K562 (cell line): ENCODE measurements around the gene PLXDC2. TPM values are rescaled to one million over a fixed set of nuclear protein-coding genes. Genes with fewer than 3 reads are reported as not detected.

Source experiments
- ATAC-seq: fragments of 200-7000 bp; cut with Tn5 transposase; 3 replicates; pipeline ENCODE4 v1.9.1; 2020; ENCODE audit warnings: moderate library complexity
- BruUV-seq: library from RNA; stranded (reverse); fragments of 400-500 nt; replicated peaks from 2 replicates; lab custom pipeline; 2021; lab: Mats Ljungman, UMichigan
- CTCF ChIA-PET: fragments of 300-600 bp; formaldehyde crosslinking; extraction: SDS; loops from one replicate; lab custom pipeline; 2021; ENCODE audit warnings: low intra/inter-chr PET ratio; lab: Yijun Ruan, JAX
- POLR2A ChIA-PET: fragments of 300-600, 350-650 bp; sonication (Branson Sonifier 250); formaldehyde crosslinking; extraction: SDS; loops from one replicate; lab custom pipeline; 2021; ENCODE audit warnings: antibody characterized with exemption, inconsistent platforms; lab: Yijun Ruan, JAX
- DNase-seq, 4 experiments: peaks; one replicate each; pipeline versions ENCODE4 v3.0.0 to v3.0.0-alpha.2; 2011 to 2018; ENCODE audit warnings: low spot score in 3 of 4, mixed read lengths in 3 of 4; ENCODE audit errors: extremely low read depth in 1 of 4
- FAIRE-seq: peaks from 2 replicates; lab custom pipeline; 2011; peaks lifted over from hg19 to GRCh38; lab: Jason Lieb, UNC
- H2AFZ ChIP-seq: 2 replicates; pipeline ENCODE4 v1.6.0; 2011; ENCODE audit warnings: low read depth, low read length, control low read depth, inconsistent platforms
- H3K27ac ChIP-seq: fragments of 200-600 bp; 3 replicates; pipeline ENCODE4 v1.8.0; 2011; ENCODE audit warnings: low read depth, mild to moderate bottlenecking, control low read depth, inconsistent platforms, low read length, moderate library complexity, mixed read lengths; ENCODE audit errors: extremely low read depth
- H3K27me3 ChIP-seq, 2 experiments: fragments of 300-600 bp in 1 of 2; 2 replicates in 1 of 2; 3 replicates in 1 of 2; pipeline versions ENCODE4 v1.6.0 to v1.8.0; 2011; ENCODE audit warnings: inconsistent platforms in 2 of 2, low read length in 2 of 2, mild to moderate bottlenecking in 1 of 2, mixed read lengths in 1 of 2, moderate library complexity in 1 of 2; ENCODE audit not compliant: control insufficient read depth in 2 of 2, insufficient read depth in 2 of 2
- H3K36me3 ChIP-seq: fragments of 300-600 bp; 3 replicates; pipeline ENCODE4 v1.8.0; 2011; ENCODE audit warnings: mild to moderate bottlenecking, low read length, inconsistent platforms; ENCODE audit not compliant: control insufficient read depth, insufficient read depth
- H3K4me1 ChIP-seq, 2 experiments: fragments of 200-600 bp in 1 of 2; replicated peaks in 1 of 2; 2 replicates in 1 of 2; 3 replicates in 1 of 2; pipeline versions ENCODE4 v1.5.1 to v1.8.0; 2011; ENCODE audit warnings: inconsistent platforms in 2 of 2, low read length in 2 of 2, mild to moderate bottlenecking in 1 of 2, mixed read lengths in 1 of 2, moderate library complexity in 1 of 2; ENCODE audit not compliant: control insufficient read depth in 2 of 2, insufficient read depth in 2 of 2
- H3K4me2 ChIP-seq: 2 replicates; pipeline ENCODE4 v1.6.1; 2011; ENCODE audit warnings: low read length, control low read depth, inconsistent platforms, mixed read lengths; ENCODE audit not compliant: insufficient read depth
- H3K4me3 ChIP-seq: fragments of 200-600 bp; sonication (generic), shearing (Covaris generic); 2 replicates; pipeline ENCODE4 v1.5.1; 2016; ENCODE audit warnings: control low read depth, inconsistent platforms
- H3K79me2 ChIP-seq: fragments of 200-600 bp; 3 replicates; pipeline ENCODE4 v1.8.0; 2011; ENCODE audit warnings: low read length, inconsistent platforms; ENCODE audit not compliant: control insufficient read depth, insufficient read depth
- H3K9ac ChIP-seq, 2 experiments: 2 replicates each; pipeline versions ENCODE4 v1.6.0 to v1.6.1; 2011; ENCODE audit warnings: low read depth in 2 of 2, low read length in 2 of 2, control low read depth in 1 of 2, inconsistent platforms in 1 of 2, mild to moderate bottlenecking in 1 of 2, mixed read lengths in 1 of 2; ENCODE audit not compliant: insufficient read depth in 1 of 2
- H3K9me1 ChIP-seq: one replicate; pipeline ENCODE4 v1.6.0; 2011; ENCODE audit warnings: inconsistent platforms, mild to moderate bottlenecking, low read length, moderate library complexity; ENCODE audit not compliant: control insufficient read depth, insufficient read depth
- H3K9me3 ChIP-seq: replicated peaks from 2 replicates; pipeline ENCODE4 v1.5.1; 2011; ENCODE audit warnings: low read depth, low read length, inconsistent platforms; ENCODE audit not compliant: control insufficient read depth, insufficient read depth
- H4K20me1 ChIP-seq: replicated peaks from 2 replicates; pipeline ENCODE4 v1.6.1; 2011; ENCODE audit warnings: low read length, inconsistent platforms, mixed read lengths; ENCODE audit not compliant: control insufficient read depth, insufficient read depth
- FIP1L1 ChIP-seq: fragments of 200-400 bp; formaldehyde crosslinking; IDR thresholded peaks from 2 replicates; pipeline ENCODE4 v1.6.1; 2018; ENCODE audit warnings: mild to moderate bottlenecking, low read depth, low read length; ENCODE audit not compliant: poor library complexity, severe bottlenecking
- GATAD2B ChIP-seq: fragments of 450-650 bp; IDR thresholded peaks from 2 replicates; pipeline ENCODE4 v1.6.1; 2017; ENCODE audit warnings: mild to moderate bottlenecking, borderline replicate concordance
- HOXB6 ChIP-seq: fragments of 250-450 bp; sonication (Bioruptor Pico); IDR thresholded peaks from 2 replicates; pipeline ENCODE4 v1.5.1; 2022; ENCODE audit warnings: mild to moderate bottlenecking, borderline replicate concordance
- MAFK ChIP-seq: IDR thresholded peaks from 2 replicates; pipeline ENCODE4 v1.6.1; 2011; ENCODE audit warnings: low read length, improper control_type of control experiment
- TFAM ChIP-seq: fragments of 250-450 bp; sonication (Bioruptor Pico); conservative IDR thresholded peaks from 2 replicates; pipeline ENCODE4 v1.5.0; 2021; ENCODE audit warnings: mild to moderate bottlenecking, moderate library complexity
- ZBED1 ChIP-seq: IDR thresholded peaks from 2 replicates; pipeline ENCODE4 v1.6.1; 2014
- WGBS: fragments of 100-300 bp; shearing (Covaris generic); methylation state at CpG from one replicate; pipeline ENCODE4 v1.1.6; 2016; ENCODE audit warnings: low coverage, mixed read lengths; ENCODE audit not compliant: insufficient coverage; ENCODE audit errors: missing lambda C conversion rate; 5-methylcytosine and 5-hydroxymethylcytosine counted together
- in situ Hi-C: fragments of 300-500 bp; cut with MboI; formaldehyde crosslinking; loops from 4 replicates; pipeline ENCODE4 v1.15.0; 2018; ENCODE audit warnings: inconsistent platforms, mixed read lengths
- intact Hi-C: fragments of 100-400 bp; cut with micrococcal nuclease; formaldehyde crosslinking; loops from 2 replicates; pipeline ENCODE4 v1.14.2; 2022
- polyA plus RNA-seq, 8 experiments: library from polyadenylated mRNA; depleted of rRNA in 4 of 8; stranded (reverse) in 5 of 8; unstranded in 3 of 8; fragments of >200 nt; fragmentation: Nextera tagmentation in 2 of 8; fragmentation: Illumina TruSeq in 1 of 8; extraction: Ambion mirVana in 2 of 8; extraction: Trizol in 1 of 8; gene quantifications; 2 replicates each; pipeline versions ENCODE4 v1.2.1 to v1.2.3, GENCODE V29; 2011 to 2014; ENCODE audit warnings: inconsistent platforms in 1 of 8, missing spikeins in 1 of 8
- total RNA-seq, 7 experiments: library from RNA; depleted of rRNA in 6 of 7; stranded (reverse); fragments of >200 nt in 6 of 7; fragmentation: Illumina TruSeq in 2 of 7; extraction: Trizol in 2 of 7; gene quantifications; 2 replicates each; pipeline versions ENCODE4 v1.2.1 to v1.2.3, GENCODE V29; 2011 to 2021; ENCODE audit warnings: low replicate concordance in 1 of 7
- TF ChIP-seq, protein P1 (sequence below), 2 experiments: fragments of 450-650 bp; IDR thresholded peaks; 2 replicates each; pipeline ENCODE4 v1.6.1; 2016; ENCODE audit warnings: mild to moderate bottlenecking in 2 of 2, borderline replicate concordance in 1 of 2, low read depth in 1 of 2, moderate library complexity in 1 of 2
- TF ChIP-seq, protein P2 (sequence below): fragments of 200-400 bp; formaldehyde crosslinking; IDR thresholded peaks from 2 replicates; pipeline ENCODE4 v1.6.1; 2017; ENCODE audit warnings: mild to moderate bottlenecking, low read depth, low read length, moderate library complexity
- TF ChIP-seq, protein P3 (sequence below): fragments of 250-450 bp; sonication (Bioruptor Pico); IDR thresholded peaks from 2 replicates; pipeline ENCODE4 v1.5.0; 2021; ENCODE audit warnings: mild to moderate bottlenecking, moderate library complexity

The PLXDC2 gene
- total and polyA plus RNA-seq, 9 of the 15 experiments (the other 6 are each of a cell fraction or from before 2014, with no cell fraction given): 0.01 to 0.33 (median 0.10) TPM; not detected in 3

DNA sequence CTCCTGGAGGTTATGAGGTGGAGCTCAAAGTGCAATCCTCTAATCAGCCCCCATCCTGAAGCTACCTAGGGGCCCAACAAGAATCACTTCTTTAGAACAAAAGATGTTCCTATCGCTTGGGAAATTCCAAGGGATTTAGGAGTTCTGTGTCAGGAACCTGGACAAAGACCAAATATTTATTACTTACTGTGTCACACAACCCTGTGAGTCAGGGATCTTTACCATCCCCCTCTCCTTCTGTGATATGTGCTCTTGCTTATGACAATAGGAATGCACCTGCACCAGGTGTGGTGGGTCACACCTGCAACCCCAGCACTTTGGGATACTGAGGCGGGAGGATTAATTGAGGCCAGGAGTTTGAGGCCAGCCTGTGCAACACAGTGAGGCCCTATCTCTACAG, 485.8 kb downstream of the PLXDC2 start:
- Histone ChIP-seq H3K27me3 (no peaks in the 10 kb centered on the region), H3K9me1 (no peaks in the 10 kb centered on the region), H3K4me3 (no peak overlapping the region), H3K9me3 (0 out of 2 replicates have a peak, but pooled peaks cover 1% of the 10 kb centered on the region), H4K20me1 (no peaks in the 10 kb centered on the region), H3K36me3 (no peaks in the 10 kb centered on the region), H3K4me2 (no peak overlapping the region), H2AFZ (no peak overlapping the region), H3K4me1 (no peaks in the 10 kb centered on the region), H3K9ac (no peak overlapping the region), H3K27ac (no peak overlapping the region), H3K79me2 (no peaks in the 10 kb centered on the region)
- ATAC-seq (no peak), FAIRE-seq (no peak), DNase-seq (no peak)
- POLR2A ChIA-PET: no interaction called here
- no TSS peak for BruUV-seq
- in situ Hi-C loops: no loop called here
- 0% methylated on average over 2 of the region's 2 CpGs for WGBS
- intact Hi-C loops: no loop called here
- CTCF ChIA-PET: no interaction called here
- TF ChIP-seq, protein P1, sequence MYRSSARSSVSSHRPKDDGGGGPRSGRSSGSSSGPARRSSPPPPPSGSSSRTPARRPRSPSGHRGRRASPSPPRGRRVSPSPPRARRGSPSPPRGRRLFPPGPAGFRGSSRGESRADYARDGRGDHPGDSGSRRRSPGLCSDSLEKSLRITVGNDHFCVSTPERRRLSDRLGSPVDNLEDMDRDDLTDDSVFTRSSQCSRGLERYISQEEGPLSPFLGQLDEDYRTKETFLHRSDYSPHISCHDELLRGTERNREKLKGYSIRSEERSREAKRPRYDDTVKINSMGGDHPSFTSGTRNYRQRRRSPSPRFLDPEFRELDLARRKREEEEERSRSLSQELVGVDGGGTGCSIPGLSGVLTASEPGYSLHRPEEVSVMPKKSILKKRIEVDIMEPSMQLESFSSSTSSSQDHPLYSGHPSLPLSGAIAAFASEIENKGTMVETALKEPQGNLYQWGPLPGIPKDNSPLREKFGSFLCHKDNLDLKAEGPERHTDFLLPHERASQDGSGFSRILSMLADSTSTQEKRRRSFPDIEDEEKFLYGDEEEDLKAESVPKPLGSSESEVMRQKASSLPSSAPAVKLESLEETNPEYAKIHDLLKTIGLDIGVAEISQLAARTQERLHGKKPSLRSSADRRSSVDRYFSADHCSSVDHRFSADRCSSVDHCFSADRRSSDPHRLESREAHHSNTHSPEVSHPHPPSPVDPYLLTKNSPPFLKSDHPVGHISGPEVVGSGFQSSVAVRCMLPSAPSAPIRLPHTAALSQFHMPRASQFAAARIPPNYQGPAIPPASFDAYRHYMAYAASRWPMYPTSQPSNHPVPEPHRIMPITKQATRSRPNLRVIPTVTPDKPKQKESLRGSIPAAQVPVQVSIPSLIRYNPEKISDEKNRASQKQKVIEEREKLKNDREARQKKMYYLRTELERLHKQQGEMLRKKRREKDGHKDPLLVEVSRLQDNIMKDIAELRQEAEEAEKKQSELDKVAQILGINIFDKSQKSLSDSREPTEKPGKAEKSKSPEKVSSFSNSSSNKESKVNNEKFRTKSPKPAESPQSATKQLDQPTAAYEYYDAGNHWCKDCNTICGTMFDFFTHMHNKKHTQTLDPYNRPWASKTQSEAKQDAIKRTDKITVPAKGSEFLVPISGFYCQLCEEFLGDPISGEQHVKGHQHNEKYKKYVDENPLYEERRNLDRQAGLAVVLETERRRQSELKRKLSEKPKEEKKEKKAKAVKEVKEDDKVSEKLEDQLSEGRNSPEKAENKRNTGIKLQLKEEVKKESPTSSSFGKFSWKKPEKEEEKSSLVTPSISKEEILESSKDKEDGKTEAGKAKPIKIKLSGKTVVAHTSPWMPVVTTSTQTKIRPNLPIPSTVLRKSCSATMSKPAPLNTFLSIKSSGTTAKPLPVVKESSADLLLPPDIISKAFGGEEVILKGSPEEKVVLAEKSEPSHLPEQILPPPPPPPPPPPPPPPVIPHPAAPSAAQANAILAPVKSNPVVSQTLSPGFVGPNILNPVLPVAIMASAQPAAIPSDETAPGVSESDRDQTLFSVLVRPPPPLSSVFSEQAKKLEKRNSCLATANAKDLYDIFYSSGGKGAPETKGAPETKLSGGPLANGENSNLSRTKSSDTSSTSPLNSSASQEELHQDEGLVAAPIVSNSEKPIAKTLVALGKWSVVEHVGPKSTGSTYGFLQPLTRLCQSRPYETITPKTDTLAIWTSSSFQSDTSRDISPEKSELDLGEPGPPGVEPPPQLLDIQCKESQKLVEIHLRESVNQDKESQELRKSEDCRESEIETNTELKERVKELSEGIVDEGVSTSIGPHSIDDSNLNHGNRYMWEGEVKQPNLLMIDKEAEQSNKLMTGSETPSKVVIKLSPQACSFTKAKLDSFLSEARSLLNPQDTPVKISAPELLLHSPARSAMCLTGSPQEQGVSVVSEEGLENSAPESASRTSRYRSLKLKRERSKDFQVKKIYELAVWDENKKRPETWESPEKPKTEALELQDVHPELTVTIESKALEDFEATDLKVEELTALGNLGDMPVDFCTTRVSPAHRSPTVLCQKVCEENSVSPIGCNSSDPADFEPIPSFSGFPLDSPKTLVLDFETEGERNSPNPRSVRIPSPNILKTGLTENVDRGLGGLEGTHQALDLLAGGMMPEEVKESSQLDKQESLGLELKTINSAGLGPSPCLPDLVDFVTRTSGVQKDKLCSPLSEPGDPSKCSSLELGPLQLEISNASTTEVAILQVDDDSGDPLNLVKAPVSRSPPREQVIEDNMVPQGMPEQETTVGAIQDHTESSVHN (IDR thresholded peaks at IDR 0.05; ENCODE audit: borderline replicate concordance in 1 of 2, low read depth in 1 of 2): no peak
- TF ChIP-seq, protein P2, sequence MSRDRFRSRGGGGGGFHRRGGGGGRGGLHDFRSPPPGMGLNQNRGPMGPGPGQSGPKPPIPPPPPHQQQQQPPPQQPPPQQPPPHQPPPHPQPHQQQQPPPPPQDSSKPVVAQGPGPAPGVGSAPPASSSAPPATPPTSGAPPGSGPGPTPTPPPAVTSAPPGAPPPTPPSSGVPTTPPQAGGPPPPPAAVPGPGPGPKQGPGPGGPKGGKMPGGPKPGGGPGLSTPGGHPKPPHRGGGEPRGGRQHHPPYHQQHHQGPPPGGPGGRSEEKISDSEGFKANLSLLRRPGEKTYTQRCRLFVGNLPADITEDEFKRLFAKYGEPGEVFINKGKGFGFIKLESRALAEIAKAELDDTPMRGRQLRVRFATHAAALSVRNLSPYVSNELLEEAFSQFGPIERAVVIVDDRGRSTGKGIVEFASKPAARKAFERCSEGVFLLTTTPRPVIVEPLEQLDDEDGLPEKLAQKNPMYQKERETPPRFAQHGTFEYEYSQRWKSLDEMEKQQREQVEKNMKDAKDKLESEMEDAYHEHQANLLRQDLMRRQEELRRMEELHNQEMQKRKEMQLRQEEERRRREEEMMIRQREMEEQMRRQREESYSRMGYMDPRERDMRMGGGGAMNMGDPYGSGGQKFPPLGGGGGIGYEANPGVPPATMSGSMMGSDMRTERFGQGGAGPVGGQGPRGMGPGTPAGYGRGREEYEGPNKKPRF: no peak
- no peak for TF ChIP-seq GATAD2B
- TF ChIP-seq, protein P3, sequence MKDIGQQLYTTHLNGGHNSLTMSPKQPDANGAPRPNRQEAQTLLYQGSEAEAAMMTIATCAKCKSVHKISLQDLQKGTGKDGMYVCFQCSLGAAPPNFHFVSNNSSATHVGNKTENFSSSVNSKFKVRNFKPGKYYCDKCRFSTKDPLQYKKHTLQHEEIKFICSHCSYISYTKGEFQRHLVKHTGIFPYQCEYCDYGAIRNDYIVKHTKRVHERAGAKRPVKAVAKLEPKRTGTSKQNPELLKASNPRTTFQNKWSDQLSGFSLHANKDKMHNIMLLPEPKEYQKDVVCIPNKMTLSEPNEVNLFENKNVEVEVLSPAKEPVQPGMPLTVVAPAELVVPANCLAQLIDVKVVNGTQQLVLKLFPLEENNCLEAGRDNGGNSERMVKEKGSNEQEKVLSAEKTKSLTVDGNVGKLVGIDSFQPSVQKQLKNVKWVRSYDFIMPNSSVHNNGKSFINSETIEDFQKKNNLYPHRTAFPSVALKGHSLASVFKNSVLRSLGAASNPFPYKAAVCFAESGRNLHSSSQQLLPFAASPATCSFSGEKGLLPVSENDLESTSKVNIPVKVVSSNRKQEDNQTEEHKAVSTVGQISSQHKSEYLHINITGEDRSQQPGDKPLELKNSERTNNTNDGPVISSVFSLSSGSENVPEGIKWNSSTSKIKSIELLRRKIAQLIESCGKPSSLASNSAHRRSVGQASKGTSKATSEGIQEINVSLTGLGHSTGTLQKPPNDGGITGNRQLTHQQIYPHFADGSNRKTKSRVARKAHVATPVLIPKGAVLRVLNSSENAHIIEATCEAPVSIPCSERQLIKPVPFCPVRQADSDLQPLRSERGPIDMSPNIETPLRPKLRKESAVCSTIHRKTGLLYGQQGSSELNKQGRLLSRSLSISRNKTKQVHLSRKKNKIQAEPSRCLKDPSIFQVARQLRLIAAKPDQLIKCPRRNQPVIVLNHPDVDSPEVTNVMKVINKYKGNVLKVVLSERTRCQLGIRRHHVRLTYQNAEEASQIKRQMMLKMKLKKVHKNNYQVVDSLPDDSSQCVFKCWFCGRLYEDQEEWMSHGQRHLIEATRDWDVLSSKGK: no peak
- TF ChIP-seq FIP1L1: no peak
- no peak for TF ChIP-seq HOXB6 (CRISPR knock-in tag)
- no peak for TF ChIP-seq TFAM (CRISPR knock-in tag)
- no peak for TF ChIP-seq ZBED1
- TF ChIP-seq MAFK: no peak
